HEK293 (cell line): ENCODE data around the gene VAT1L.

Source experiments
- CTCF ChIA-PET: fragments of 350-600 bp; formaldehyde crosslinking; extraction: SDS; loops from one replicate; lab custom pipeline; 2021; ENCODE audit warnings: antibody characterized with exemption; lab: Yijun Ruan, JAX
- POLR2A ChIA-PET: fragments of 300-600 bp; formaldehyde crosslinking; extraction: SDS; loops from one replicate; lab custom pipeline; 2020; ENCODE audit warnings: antibody characterized with exemption, inconsistent platforms; lab: Yijun Ruan, JAX
- H3K27ac ChIP-seq: fragments of 200-500 bp; sonication (Bioruptor generic); 2 replicates; pipeline ENCODE4 v1.5.1; 2014; ENCODE audit warnings: low read depth, low read length, control low read depth, inconsistent platforms; ENCODE audit errors: extremely low read depth
- H3K36me3 ChIP-seq, 2 experiments: fragments of 200-500 bp in 1 of 2; sonication (Bioruptor generic) in 1 of 2; 1 replicate in 1 of 2; 2 replicates in 1 of 2; pipeline ENCODE4 v1.5.1; 2014 to 2017; ENCODE audit warnings: inconsistent platforms in 2 of 2, low read length in 2 of 2; ENCODE audit not compliant: control insufficient read depth in 2 of 2, insufficient read depth in 1 of 2
- H3K4me1 ChIP-seq: fragments of 200-500 bp; sonication (Bioruptor generic); 2 replicates; pipeline ENCODE4 v1.5.1; 2014; ENCODE audit warnings: mild to moderate bottlenecking, low read length, inconsistent platforms; ENCODE audit not compliant: control insufficient read depth, insufficient read depth
- H3K4me3 ChIP-seq: 2 replicates; pipeline ENCODE4 v1.5.1; 2011; ENCODE audit warnings: low read depth, mild to moderate bottlenecking, control low read depth, low read length, moderate library complexity
- H3K9me3 ChIP-seq: fragments of 200-500 bp; sonication (Bioruptor generic); 2 replicates; pipeline ENCODE4 v1.5.1; 2014; ENCODE audit warnings: low read depth, low read length, inconsistent platforms; ENCODE audit not compliant: control insufficient read depth, insufficient read depth
- MYNN ChIP-seq: fragments of 450-650 bp; formaldehyde crosslinking; IDR thresholded peaks from 2 replicates; pipeline ENCODE4 v1.5.1; 2016; ENCODE audit warnings: missing biosample characterization, missing genetic modification characterization, borderline replicate concordance
- MZF1 ChIP-seq: fragments of 450-650 bp; formaldehyde crosslinking; IDR thresholded peaks from 2 replicates; pipeline ENCODE4 v1.5.1; 2017; ENCODE audit warnings: missing biosample characterization, missing genetic modification characterization, borderline replicate concordance
- PRDM1 ChIP-seq: fragments of 450-650 bp; formaldehyde crosslinking; IDR thresholded peaks from 2 replicates; pipeline ENCODE4; 2016; ENCODE audit warnings: missing biosample characterization, missing genetic modification characterization
- ZEB2 ChIP-seq: fragments of 450-650 bp; formaldehyde crosslinking; IDR thresholded peaks from 2 replicates; pipeline ENCODE4 v1.5.1; 2016; ENCODE audit warnings: missing biosample characterization, missing genetic modification characterization
- ZNF132 ChIP-seq: fragments of 450-650 bp; formaldehyde crosslinking; IDR thresholded peaks from 2 replicates; pipeline ENCODE4 v1.5.1; 2017; ENCODE audit warnings: missing biosample characterization, missing genetic modification characterization, borderline replicate concordance
- ZNF155 ChIP-seq: fragments of 450-650 bp; formaldehyde crosslinking; IDR thresholded peaks from 2 replicates; pipeline ENCODE4 v1.5.1; 2016; ENCODE audit warnings: missing biosample characterization, missing genetic modification characterization
- ZNF175 ChIP-seq: fragments of 450-650 bp; formaldehyde crosslinking; IDR thresholded peaks from 2 replicates; pipeline ENCODE4 v1.5.1; 2016; ENCODE audit warnings: missing biosample characterization, missing genetic modification characterization
- ZNF214 ChIP-seq: fragments of 450-650 bp; formaldehyde crosslinking; IDR thresholded peaks from 2 replicates; pipeline ENCODE4 v1.5.1; 2017; ENCODE audit warnings: missing biosample characterization, mild to moderate bottlenecking, missing genetic modification characterization, borderline replicate concordance
- ZNF292 ChIP-seq: fragments of 450-650 bp; formaldehyde crosslinking; IDR thresholded peaks from 2 replicates; pipeline ENCODE4 v1.5.1; 2016; ENCODE audit warnings: low read depth, missing biosample characterization, missing genetic modification characterization, borderline replicate concordance
- ZNF324 ChIP-seq: fragments of 450-650 bp; formaldehyde crosslinking; IDR thresholded peaks from 2 replicates; pipeline ENCODE4 v1.5.1; 2016; ENCODE audit warnings: missing biosample characterization, missing genetic modification characterization
- ZNF404 ChIP-seq: fragments of 450-650 bp; formaldehyde crosslinking; IDR thresholded peaks from 2 replicates; pipeline ENCODE4 v1.5.1; 2017; ENCODE audit warnings: missing biosample characterization, missing genetic modification characterization
- ZNF701 ChIP-seq: fragments of 450-650 bp; formaldehyde crosslinking; IDR thresholded peaks from 2 replicates; pipeline ENCODE4 v1.5.1; 2016; ENCODE audit warnings: missing biosample characterization, missing genetic modification characterization
- TF ChIP-seq, protein P1 (sequence below): fragments of 450-650 bp; formaldehyde crosslinking; IDR thresholded peaks from 2 replicates; pipeline ENCODE4 v1.5.1; 2016; ENCODE audit warnings: missing biosample characterization, missing genetic modification characterization
- TF ChIP-seq, protein P2 (sequence below): fragments of 450-650 bp; formaldehyde crosslinking; IDR thresholded peaks from 2 replicates; pipeline ENCODE4 v1.5.1; 2017; ENCODE audit warnings: missing biosample characterization, missing genetic modification characterization
- TF ChIP-seq, protein P3 (sequence below): fragments of 450-650 bp; formaldehyde crosslinking; IDR thresholded peaks from 2 replicates; pipeline ENCODE4 v1.5.1; 2016; ENCODE audit warnings: missing biosample characterization, missing genetic modification characterization
- TF ChIP-seq, protein P4 (sequence below): fragments of 450-650 bp; formaldehyde crosslinking; IDR thresholded peaks from 2 replicates; pipeline ENCODE4 v1.5.1; 2016; ENCODE audit warnings: missing biosample characterization, missing genetic modification characterization
- TF ChIP-seq, protein P5 (sequence below): fragments of 450-650 bp; formaldehyde crosslinking; IDR thresholded peaks from 2 replicates; pipeline ENCODE4; 2016; ENCODE audit warnings: missing biosample characterization, missing genetic modification characterization
- TF ChIP-seq, protein P6 (sequence below): fragments of 450-650 bp; formaldehyde crosslinking; IDR thresholded peaks from 2 replicates; pipeline ENCODE4 v1.5.1; 2016; ENCODE audit warnings: missing biosample characterization, missing genetic modification characterization
- TF ChIP-seq, protein P7 (sequence below): sonication (generic); formaldehyde crosslinking; IDR thresholded peaks from 2 replicates; pipeline ENCODE4 v1.8.1; 2022; ENCODE audit warnings: mild to moderate bottlenecking, moderate library complexity, missing genetic modification reagents

VAT1L gene

DNA sequence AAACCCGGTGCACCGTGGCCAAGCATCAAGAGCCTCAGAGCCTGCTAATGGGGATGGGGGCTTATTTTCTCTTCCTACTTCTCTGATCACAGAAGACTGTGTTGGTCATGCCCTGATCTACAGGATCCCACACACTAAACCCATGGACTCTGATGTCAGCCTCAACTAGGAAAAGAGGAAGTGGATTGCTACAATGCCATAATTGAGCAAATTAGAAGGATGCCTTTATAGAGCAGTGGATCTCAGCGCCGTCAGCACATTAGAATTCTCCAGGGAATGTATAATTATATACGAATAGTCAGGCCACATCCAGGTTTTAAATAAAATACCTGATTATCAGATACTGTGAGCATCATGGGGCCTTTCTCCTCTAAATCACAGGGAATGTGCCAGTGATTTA, 64.8 kb downstream of the VAT1L start:
- ChIA-PET CTCF (interaction anchor here (0.8 kb wide), 1 partner anchor 177 kb away, joined by 3 read pairs; no protein-coding TSS in a partner anchor), POLR2A (no interaction called here)
- Histone ChIP-seq H3K9me3 (no peaks in the 10 kb centered on the region), H3K36me3 (no peaks in the 10 kb centered on the region), H3K4me3 (no peak overlapping the region), H3K27ac (no peak overlapping the region), H3K4me1 (no peaks in the 10 kb centered on the region)
- TF ChIP-seq ZNF324 = no peak
- TF ChIP-seq, protein P1, sequence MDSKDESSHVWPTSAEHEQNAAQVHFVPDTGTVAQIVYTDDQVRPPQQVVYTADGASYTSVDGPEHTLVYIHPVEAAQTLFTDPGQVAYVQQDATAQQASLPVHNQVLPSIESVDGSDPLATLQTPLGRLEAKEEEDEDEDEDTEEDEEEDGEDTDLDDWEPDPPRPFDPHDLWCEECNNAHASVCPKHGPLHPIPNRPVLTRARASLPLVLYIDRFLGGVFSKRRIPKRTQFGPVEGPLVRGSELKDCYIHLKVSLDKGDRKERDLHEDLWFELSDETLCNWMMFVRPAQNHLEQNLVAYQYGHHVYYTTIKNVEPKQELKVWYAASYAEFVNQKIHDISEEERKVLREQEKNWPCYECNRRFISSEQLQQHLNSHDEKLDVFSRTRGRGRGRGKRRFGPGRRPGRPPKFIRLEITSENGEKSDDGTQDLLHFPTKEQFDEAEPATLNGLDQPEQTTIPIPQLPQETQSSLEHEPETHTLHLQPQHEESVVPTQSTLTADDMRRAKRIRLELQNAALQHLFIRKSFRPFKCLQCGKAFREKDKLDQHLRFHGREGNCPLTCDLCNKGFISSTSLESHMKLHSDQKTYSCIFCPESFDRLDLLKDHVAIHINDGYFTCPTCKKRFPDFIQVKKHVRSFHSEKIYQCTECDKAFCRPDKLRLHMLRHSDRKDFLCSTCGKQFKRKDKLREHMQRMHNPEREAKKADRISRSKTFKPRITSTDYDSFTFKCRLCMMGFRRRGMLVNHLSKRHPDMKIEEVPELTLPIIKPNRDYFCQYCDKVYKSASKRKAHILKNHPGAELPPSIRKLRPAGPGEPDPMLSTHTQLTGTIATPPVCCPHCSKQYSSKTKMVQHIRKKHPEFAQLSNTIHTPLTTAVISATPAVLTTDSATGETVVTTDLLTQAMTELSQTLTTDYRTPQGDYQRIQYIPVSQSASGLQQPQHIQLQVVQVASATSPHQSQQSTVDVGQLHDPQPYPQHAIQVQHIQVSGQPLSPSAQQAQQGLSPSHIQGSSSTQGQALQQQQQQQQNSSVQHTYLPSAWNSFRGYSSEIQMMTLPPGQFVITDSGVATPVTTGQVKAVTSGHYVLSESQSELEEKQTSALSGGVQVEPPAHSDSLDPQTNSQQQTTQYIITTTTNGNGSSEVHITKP (tag by site-specific recombination) = no peak
- TF ChIP-seq ZNF404 (tag by site-specific recombination) = no peak
- TF ChIP-seq ZEB2 (tag by site-specific recombination) = no peak
- TF ChIP-seq, protein P2, sequence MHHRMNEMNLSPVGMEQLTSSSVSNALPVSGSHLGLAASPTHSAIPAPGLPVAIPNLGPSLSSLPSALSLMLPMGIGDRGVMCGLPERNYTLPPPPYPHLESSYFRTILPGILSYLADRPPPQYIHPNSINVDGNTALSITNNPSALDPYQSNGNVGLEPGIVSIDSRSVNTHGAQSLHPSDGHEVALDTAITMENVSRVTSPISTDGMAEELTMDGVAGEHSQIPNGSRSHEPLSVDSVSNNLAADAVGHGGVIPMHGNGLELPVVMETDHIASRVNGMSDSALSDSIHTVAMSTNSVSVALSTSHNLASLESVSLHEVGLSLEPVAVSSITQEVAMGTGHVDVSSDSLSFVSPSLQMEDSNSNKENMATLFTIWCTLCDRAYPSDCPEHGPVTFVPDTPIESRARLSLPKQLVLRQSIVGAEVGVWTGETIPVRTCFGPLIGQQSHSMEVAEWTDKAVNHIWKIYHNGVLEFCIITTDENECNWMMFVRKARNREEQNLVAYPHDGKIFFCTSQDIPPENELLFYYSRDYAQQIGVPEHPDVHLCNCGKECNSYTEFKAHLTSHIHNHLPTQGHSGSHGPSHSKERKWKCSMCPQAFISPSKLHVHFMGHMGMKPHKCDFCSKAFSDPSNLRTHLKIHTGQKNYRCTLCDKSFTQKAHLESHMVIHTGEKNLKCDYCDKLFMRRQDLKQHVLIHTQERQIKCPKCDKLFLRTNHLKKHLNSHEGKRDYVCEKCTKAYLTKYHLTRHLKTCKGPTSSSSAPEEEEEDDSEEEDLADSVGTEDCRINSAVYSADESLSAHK = no peak
- TF ChIP-seq, protein P3, sequence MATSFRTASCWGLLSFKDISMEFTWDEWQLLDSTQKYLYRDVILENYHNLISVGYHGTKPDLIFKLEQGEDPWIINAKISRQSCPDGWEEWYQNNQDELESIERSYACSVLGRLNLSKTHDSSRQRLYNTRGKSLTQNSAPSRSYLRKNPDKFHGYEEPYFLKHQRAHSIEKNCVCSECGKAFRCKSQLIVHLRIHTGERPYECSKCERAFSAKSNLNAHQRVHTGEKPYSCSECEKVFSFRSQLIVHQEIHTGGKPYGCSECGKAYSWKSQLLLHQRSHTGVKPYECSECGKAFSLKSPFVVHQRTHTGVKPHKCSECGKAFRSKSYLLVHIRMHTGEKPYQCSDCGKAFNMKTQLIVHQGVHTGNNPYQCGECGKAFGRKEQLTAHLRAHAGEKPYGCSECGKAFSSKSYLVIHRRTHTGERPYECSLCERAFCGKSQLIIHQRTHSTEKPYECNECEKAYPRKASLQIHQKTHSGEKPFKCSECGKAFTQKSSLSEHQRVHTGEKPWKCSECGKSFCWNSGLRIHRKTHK (tag by site-specific recombination) = no peak
- TF ChIP-seq ZNF701 = no peak
- TF ChIP-seq ZNF292 (tag by site-specific recombination) = no peak
- TF ChIP-seq MYNN (tag by site-specific recombination) = no peak

DNA sequence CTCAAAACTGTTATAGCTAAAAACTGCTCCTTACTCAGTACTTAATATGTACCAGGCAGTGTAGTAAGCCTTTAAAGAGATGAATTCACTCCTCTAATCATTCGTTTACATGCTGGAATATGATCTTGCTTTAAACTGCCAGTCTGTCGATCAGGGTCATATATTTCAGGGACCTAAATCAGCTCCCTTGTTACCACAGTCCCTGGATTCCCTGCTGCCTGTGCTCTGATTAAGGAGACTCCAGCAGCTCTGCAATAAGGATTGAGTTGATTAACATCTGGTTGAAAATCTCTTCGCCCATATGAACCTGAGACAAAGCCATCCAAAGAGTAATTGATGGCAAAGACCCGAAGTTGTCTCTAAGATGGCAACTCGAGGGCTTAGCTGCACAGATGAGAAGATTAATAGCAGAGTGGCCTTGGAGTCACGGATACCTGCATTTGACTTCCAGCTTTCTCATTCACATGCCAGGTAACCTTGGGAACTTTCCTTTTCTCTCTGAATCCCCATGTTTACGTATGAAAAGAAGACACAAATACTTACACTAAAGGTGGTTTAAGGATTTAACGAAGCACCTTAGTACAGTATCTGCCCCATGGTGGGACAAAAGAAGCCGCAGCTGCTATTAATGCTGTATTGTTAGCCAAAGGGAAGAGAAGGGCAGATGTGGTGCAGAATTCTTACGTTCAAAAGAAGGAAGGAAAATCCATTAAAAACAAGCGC, 68.2 kb downstream of the VAT1L start:
- H3K4me3 ChIP-seq = no peak overlapping the region
- POLR2A ChIA-PET = no interaction called here
- no peaks in the 10 kb centered on the region for H3K4me1 ChIP-seq
- CTCF ChIA-PET = no interaction called here
- H3K9me3 ChIP-seq = no peaks in the 10 kb centered on the region
- no peak overlapping the region for H3K27ac ChIP-seq
- H3K36me3 ChIP-seq = no peaks in the 10 kb centered on the region
- no peak for TF ChIP-seq MZF1
- no peak for TF ChIP-seq PRDM1 (tag by site-specific recombination)
- TF ChIP-seq, protein P4, sequence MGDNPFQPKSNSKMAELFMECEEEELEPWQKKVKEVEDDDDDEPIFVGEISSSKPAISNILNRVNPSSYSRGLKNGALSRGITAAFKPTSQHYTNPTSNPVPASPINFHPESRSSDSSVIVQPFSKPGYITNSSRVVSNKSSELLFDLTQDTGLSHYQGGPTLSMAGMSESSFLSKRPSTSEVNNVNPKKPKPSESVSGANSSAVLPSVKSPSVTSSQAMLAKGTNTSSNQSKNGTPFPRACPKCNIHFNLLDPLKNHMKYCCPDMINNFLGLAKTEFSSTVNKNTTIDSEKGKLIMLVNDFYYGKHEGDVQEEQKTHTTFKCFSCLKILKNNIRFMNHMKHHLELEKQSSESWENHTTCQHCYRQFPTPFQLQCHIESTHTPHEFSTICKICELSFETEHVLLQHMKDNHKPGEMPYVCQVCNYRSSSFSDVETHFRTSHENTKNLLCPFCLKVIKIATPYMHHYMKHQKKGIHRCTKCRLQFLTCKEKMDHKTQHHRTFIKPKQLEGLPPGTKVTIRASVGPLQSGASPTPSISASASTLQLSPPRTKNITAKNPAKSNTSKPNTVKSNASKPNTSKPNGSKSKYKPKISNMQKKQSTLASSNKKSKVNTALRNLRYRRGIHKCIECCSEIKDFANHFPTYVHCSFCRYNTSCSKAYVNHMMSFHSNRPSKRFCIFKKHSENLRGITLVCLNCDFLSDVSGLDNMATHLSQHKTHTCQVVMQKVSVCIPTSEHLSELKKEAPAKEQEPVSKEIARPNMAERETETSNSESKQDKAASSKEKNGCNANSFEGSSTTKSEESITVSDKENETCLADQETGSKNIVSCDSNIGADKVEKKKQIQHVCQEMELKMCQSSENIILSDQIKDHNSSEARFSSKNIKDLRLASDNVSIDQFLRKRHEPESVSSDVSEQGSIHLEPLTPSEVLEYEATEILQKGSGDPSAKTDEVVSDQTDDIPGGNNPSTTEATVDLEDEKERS (tag by site-specific recombination) = no peak
- TF ChIP-seq ZNF175 (tag by site-specific recombination) = no peak
- TF ChIP-seq ZNF132 = no peak
- TF ChIP-seq, protein P5, sequence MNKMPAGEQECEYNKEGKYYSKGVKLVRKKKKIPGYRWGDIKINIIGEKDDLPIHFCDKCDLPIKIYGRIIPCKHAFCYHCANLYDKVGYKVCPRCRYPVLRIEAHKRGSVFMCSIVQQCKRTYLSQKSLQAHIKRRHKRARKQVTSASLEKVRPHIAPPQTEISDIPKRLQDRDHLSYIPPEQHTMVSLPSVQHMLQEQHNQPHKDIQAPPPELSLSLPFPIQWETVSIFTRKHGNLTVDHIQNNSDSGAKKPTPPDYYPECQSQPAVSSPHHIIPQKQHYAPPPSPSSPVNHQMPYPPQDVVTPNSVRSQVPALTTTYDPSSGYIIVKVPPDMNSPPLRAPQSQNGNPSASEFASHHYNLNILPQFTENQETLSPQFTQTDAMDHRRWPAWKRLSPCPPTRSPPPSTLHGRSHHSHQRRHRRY (tag by site-specific recombination) = no peak
- TF ChIP-seq, protein P6, sequence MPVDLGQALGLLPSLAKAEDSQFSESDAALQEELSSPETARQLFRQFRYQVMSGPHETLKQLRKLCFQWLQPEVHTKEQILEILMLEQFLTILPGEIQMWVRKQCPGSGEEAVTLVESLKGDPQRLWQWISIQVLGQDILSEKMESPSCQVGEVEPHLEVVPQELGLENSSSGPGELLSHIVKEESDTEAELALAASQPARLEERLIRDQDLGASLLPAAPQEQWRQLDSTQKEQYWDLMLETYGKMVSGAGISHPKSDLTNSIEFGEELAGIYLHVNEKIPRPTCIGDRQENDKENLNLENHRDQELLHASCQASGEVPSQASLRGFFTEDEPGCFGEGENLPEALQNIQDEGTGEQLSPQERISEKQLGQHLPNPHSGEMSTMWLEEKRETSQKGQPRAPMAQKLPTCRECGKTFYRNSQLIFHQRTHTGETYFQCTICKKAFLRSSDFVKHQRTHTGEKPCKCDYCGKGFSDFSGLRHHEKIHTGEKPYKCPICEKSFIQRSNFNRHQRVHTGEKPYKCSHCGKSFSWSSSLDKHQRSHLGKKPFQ = no peak
- TF ChIP-seq, protein P7, sequence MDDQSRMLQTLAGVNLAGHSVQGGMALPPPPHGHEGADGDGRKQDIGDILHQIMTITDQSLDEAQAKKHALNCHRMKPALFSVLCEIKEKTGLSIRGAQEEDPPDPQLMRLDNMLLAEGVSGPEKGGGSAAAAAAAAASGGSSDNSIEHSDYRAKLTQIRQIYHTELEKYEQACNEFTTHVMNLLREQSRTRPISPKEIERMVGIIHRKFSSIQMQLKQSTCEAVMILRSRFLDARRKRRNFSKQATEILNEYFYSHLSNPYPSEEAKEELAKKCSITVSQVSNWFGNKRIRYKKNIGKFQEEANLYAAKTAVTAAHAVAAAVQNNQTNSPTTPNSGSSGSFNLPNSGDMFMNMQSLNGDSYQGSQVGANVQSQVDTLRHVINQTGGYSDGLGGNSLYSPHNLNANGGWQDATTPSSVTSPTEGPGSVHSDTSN = no peak
- TF ChIP-seq ZNF214 (tag by site-specific recombination) = no peak
- TF ChIP-seq ZNF155 (tag by site-specific recombination) = no peak
